ENCODE data around the gene MRPL28. TPM values are rescaled to one million over a fixed set of nuclear protein-coding genes. Genes with fewer than 3 reads are reported as not detected.
"Not testable (repeated sequence)": the region's sequence is repeated elsewhere in the genome, so short reads cannot be mapped to it uniquely, and the experiment has no call there.

MRPL28 gene
- polyA plus RNA-seq, 1 of the 3 experiments (the other 2 are of a cell fraction) = 320 TPM

DNA sequence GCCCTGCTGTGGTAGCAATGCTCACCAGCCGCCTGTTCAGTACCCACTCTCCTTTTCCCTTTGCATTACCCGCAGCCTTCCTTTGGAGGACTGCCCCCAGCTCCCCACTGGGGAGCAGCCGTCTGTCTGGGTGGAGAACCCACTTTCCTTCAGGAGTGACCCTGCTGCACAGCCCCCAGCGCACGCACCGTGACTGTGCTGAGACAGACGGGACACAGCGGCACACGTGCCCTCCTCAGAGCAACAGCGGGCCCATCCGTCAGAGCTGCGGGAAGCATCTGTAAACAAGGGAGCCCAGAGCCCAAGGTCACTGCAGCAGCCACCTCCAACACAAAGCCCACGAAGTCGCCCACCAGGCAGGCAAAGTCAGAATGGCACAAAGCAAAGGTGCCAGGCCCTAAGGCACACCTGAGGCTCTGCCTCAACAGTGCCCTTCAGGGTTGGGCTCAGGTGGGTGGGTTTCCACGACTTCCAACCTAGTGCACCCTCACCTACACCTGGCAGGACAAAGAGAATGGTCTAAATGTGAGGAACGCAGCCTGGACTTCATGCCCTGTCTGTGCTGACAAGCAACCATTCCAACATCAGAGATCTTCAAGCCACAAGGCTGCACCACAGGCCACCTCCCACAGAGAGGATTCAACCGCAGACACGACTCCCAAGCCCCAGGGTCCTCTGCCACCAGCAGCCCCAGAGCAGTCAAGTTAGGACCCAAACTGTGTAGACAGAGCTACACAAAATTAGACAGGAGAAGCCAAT lies 27.7 kb downstream of the MRPL28 start:
- no peaks in the 10 kb centered on the region for H3K9me2 ChIP-seq
- H3K36me3 ChIP-seq (replicated peaks in 1 of 2; ENCODE audit: control insufficient read depth in 1 of 2, insufficient read depth in 2 of 2, low read length in 1 of 2) = peaks cover 10 to 18% of the 10 kb centered on the region in 2 experiments
- no peaks in the 10 kb centered on the region for H3F3A ChIP-seq (replicated peaks; ENCODE audit: insufficient read depth)
- H2AFZ ChIP-seq (ENCODE audit: low read depth) = no peak overlapping the region
- no peaks in the 10 kb centered on the region for H3K27me3 ChIP-seq (ENCODE audit: insufficient read depth)
- H3K27ac ChIP-seq (ENCODE audit: low read depth in 2 of 2, low read length in 1 of 2) = no peak overlapping the region
- H3K9me3 ChIP-seq = no peaks in the 10 kb centered on the region
- DNase-seq = no peak
- H3K79me2 ChIP-seq (ENCODE audit: insufficient read depth) = peaks cover 89% of the 10 kb centered on the region
- H3K4me3 ChIP-seq (ENCODE audit: low read depth in 2 of 2, low read length in 1 of 2) = no peak overlapping the region
- 92% methylated on average over 10 of the region's 18 CpGs for WGBS (ENCODE audit: low lambda C conversion rate)
- ChIA-PET CTCF (interaction anchor here (0.9 to 2.2 kb wide), 3 partner anchors 9 to 105 kb away, joined by 3 to 8 read pairs (median 3); no protein-coding TSS in a partner anchor), POLR2A (no interaction called here)
- TF ChIP-seq, protein P1, sequence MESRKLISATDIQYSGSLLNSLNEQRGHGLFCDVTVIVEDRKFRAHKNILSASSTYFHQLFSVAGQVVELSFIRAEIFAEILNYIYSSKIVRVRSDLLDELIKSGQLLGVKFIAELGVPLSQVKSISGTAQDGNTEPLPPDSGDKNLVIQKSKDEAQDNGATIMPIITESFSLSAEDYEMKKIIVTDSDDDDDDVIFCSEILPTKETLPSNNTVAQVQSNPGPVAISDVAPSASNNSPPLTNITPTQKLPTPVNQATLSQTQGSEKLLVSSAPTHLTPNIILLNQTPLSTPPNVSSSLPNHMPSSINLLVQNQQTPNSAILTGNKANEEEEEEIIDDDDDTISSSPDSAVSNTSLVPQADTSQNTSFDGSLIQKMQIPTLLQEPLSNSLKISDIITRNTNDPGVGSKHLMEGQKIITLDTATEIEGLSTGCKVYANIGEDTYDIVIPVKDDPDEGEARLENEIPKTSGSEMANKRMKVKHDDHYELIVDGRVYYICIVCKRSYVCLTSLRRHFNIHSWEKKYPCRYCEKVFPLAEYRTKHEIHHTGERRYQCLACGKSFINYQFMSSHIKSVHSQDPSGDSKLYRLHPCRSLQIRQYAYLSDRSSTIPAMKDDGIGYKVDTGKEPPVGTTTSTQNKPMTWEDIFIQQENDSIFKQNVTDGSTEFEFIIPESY (IDR thresholded peaks at IDR 0.05; ENCODE audit: borderline replicate concordance, low read depth) = no peak
- no peak for TF ChIP-seq TCF12 (IDR thresholded peaks at IDR 0.05)
- no peak for TF ChIP-seq RXRA (IDR thresholded peaks at IDR 0.05; ENCODE audit: borderline replicate concordance, low read depth)
- no peak for TF ChIP-seq MEF2A (IDR thresholded peaks at IDR 0.05; ENCODE audit: borderline replicate concordance, low read depth)
- TF ChIP-seq, protein P2, sequence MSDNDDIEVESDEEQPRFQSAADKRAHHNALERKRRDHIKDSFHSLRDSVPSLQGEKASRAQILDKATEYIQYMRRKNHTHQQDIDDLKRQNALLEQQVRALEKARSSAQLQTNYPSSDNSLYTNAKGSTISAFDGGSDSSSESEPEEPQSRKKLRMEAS (IDR thresholded peaks at IDR 0.05; ENCODE audit: low read depth) = no peak
- TF ChIP-seq GABPA (IDR thresholded peaks at IDR 0.05; ENCODE audit: low read depth) = no peak
- TF ChIP-seq GATA2 (CRISPR knock-in tag; IDR thresholded peaks at IDR 0.05) = no peak
- H3K9ac ChIP-seq = no peak overlapping the region
- peaks cover 86% of the 10 kb centered on the region for H4K20me1 ChIP-seq (ENCODE audit: insufficient read depth)
- no peak overlapping the region for H3K4me2 ChIP-seq
- H3K4me1 ChIP-seq (ENCODE audit: control insufficient read depth in 1 of 2, insufficient read depth in 2 of 2, low read depth in 1 of 2, low read length in 1 of 2) = peaks cover 5 to 9% of the 10 kb centered on the region in 2 experiments; a peak in 2 of 4 replicates

DNA sequence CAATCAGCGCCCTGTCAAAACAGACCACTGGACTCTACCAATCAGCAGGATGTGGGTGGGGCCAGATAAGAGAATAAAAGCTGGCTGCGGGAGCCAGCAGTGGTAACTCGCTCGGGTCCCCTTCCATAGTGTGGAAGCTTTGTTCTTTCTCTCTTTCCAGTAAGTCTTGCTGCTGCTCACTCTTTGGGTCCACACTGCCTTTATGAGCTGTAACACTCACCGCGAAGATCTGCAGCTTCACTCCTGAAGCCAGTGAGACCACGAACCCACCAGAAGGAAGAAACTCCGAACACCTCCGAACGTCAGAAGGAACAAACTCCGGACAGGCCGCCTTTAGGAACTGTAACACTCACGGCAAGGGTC lies 28.4 kb downstream of the MRPL28 start:
- H3K36me3 ChIP-seq (replicated peaks in 1 of 2; ENCODE audit: control insufficient read depth in 1 of 2, insufficient read depth in 2 of 2, low read length in 1 of 2) = peaks cover 10 to 16% of the 10 kb centered on the region in 2 experiments
- 88% methylated on average over 12 of the region's 13 CpGs for WGBS (ENCODE audit: low lambda C conversion rate)
- H3F3A ChIP-seq (replicated peaks; ENCODE audit: insufficient read depth); H2AFZ ChIP-seq (ENCODE audit: low read depth); H3K4me1 ChIP-seq (ENCODE audit: control insufficient read depth in 1 of 2, insufficient read depth in 2 of 2, low read depth in 1 of 2, low read length in 1 of 2); DNase-seq; H3K27me3 ChIP-seq (ENCODE audit: insufficient read depth); H3K9me3 ChIP-seq; POLR2A ChIA-PET; H3K4me3 ChIP-seq (ENCODE audit: low read depth in 2 of 2, low read length in 1 of 2); H3K27ac ChIP-seq (ENCODE audit: low read depth in 2 of 2, low read length in 1 of 2); H3K4me2 ChIP-seq; H3K9ac ChIP-seq; H3K9me2 ChIP-seq: not testable (repeated sequence)
- peaks cover 84% of the 10 kb centered on the region for H4K20me1 ChIP-seq (ENCODE audit: insufficient read depth)
- CTCF ChIA-PET = interaction anchor here (0.9 to 2.2 kb wide), 2 partner anchors 10 to 20 kb away, joined by 3 to 8 read pairs; no protein-coding TSS in a partner anchor
- H3K79me2 ChIP-seq (ENCODE audit: insufficient read depth) = peaks cover 87% of the 10 kb centered on the region

DNA sequence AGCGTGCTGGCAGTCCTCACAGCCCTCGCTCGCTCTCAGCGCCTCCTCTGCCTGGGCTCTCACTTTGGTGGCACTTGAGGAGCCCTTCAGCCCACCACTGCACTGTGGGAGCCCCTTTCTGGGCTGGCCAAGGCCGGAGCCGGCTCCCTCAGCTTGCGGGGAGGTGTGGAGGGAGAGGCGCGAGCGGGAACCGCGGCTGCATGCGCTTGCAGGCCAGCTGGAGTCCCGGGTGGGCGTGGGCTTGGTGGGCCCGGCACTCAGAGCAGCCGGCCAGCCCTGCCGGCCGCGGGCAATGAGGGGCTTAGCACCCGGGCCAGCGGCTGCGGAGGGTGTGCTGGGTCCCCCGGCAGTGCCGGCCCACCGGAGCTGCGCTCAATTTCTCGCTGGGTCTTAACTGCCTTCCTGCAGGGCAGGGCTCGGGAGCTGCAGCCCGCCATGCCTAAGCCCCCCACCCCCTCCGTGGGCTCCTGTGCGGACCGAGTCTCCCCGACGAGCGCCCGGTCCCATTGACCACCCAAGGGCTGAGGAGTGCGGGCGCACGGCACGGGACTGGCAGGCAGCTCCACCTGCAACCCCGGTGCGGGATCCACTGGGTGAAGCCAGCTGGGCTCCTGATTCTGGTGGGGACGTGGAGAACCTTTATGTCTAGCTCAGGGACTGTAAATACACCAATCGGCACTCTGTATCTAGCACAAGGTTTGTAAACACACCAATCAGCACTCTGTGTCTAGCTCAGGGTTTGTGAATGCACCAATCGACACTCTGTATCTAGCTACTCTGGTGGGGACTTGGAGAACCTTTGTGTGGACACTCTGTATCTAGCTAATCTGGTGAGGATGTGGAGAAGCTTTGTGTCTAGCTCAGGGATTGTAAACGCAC lies 29.0 kb downstream of the MRPL28 start:
- H3K9ac ChIP-seq; POLR2A ChIA-PET; H3K27ac ChIP-seq (ENCODE audit: low read depth in 2 of 2, low read length in 1 of 2); H3F3A ChIP-seq (replicated peaks; ENCODE audit: insufficient read depth); H2AFZ ChIP-seq (ENCODE audit: low read depth); H3K9me3 ChIP-seq; DNase-seq; H3K4me2 ChIP-seq; H3K4me1 ChIP-seq (ENCODE audit: control insufficient read depth in 1 of 2, insufficient read depth in 2 of 2, low read depth in 1 of 2, low read length in 1 of 2); H3K27me3 ChIP-seq (ENCODE audit: insufficient read depth); H3K4me3 ChIP-seq (ENCODE audit: low read depth in 2 of 2, low read length in 1 of 2); H3K9me2 ChIP-seq: not testable (repeated sequence)
- peaks cover 92% of the 10 kb centered on the region for H3K79me2 ChIP-seq (ENCODE audit: insufficient read depth)
- H4K20me1 ChIP-seq (ENCODE audit: insufficient read depth) = peaks cover 84% of the 10 kb centered on the region
- H3K36me3 ChIP-seq (replicated peaks in 1 of 2; ENCODE audit: control insufficient read depth in 1 of 2, insufficient read depth in 2 of 2, low read length in 1 of 2) = peaks cover 8 to 15% of the 10 kb centered on the region in 2 experiments
- CTCF ChIA-PET = interaction anchor here (0.9 to 1.2 kb wide), 2 partner anchors 21 to 160 kb away, joined by 3 read pairs; no protein-coding TSS in a partner anchor
- 100% methylated on average over 4 of the region's 47 CpGs for WGBS (ENCODE audit: low lambda C conversion rate)

All from SK-N-SH (cell line).